Posterior cingulate gyrus (tissue), 11 donors: ENCODE data around the gene SLC6A19.
A peak's percentile ranks its signal among the peaks of the same experiment; 100 is the strongest.

Experiments used
- DNase-seq, 10 donors: peaks; one replicate each; pipeline versions ENCODE4 v3.0.0 to v3.0.0-alpha.2; 2020 to 2021; ENCODE audit warnings: mixed read lengths in 3 of 10
- intact Hi-C: fragments of 100-400 bp; cut with DNase I; formaldehyde crosslinking; loops from one replicate; pipeline ENCODE4 v1.15.1; 2023

The SLC6A19 gene

DNA sequence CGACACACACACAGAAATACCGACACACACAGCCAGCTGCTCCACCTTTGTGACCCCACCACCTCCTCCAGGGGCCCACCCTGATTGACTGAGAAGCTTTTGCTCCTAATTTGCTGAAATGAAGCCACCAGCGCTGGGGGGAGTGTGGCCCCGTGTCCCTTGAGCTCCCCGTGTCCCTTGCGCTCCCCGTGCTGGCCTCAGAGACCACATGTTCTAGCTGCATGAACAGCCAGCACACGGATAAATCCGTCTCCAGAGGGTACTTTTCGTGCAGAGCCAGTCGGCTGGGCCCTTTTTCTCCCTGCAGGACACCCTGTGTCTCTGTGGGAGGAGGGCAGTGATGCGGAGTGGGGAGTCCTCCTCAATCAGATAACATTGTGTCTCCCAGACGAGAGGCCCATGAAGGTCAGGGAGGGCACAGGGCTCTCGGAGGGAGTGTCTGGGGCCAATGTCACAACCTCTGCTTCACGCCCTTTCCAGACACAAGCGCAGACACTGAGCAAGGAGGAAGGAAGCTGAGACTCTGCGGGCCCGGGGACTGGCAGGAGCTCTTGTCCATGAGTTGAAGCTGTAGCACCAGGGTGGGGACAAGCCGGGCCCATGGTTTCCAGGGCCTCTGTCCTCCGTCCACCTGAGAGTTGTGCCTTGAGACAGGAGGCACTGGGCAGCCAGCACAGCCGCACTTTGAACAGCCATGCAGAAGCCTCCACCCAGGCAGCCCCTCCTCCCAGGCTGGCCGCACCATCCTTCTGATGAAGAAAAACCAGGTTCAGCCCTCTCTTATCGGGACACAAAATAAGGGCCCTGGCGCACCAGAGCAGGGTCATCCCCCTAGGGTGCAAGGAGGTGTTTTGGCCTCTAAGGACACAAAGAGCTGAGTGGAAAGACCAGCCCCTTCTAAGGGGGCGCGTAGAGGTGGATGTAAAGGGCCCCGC, 36.4 kb upstream of the SLC6A19 start:
- intact Hi-C loops: loop anchor here (5.0 to 10.0 kb wide), 3 partner anchors 72 to 477 kb away; no protein-coding TSS in a partner anchor
- DNase-seq: peak in 1 of 10 donors; percentile 71

DNA sequence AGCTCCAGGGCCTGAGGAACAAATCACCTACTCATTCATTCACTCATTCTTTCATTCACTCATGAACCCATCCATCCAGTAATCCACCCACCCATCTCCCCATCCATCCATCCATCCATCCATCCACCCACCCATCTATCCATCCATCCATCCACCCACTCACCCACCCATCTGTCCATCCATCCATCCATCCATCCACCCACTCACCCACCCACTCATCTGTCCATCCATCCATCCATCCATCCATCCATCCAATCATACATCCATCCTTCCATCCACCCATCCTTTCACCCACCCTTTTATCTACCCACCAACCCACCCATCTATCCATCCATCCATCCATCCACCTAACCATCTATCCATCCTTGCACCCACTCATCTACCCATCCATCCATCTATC, 35.5 kb upstream of the SLC6A19 start:
- DNase-seq: no peak
- intact Hi-C loops: loop anchor here (5.0 to 10.0 kb wide), 3 partner anchors 71 to 476 kb away; no protein-coding TSS in a partner anchor

GRCh38 chr5:1166370-1166769, 35.0 kb upstream of the SLC6A19 start:
- intact Hi-C loops: loop anchor here (5.0 to 10.0 kb wide), 3 partner anchors 71 to 476 kb away; no protein-coding TSS in a partner anchor
- DNase-seq: no peak

GRCh38 chr5:1167361-1167727, 34.1 kb upstream of the SLC6A19 start:
- DNase-seq: no peak
- intact Hi-C loops: loop anchor here (5.0 to 10.0 kb wide), 3 partner anchors 70 to 475 kb away; no protein-coding TSS in a partner anchor

- intact Hi-C loops: loop anchor here (5.0 to 10.0 kb wide), 3 partner anchors 69 to 474 kb away; no protein-coding TSS in a partner anchor
- DNase-seq: peak in 9 of 10 donors; percentile 52 to 96 (median 76)
Measured at GRCh38 chr5:1167728-1168709, 33.4 kb upstream of the SLC6A19 start.

DNA sequence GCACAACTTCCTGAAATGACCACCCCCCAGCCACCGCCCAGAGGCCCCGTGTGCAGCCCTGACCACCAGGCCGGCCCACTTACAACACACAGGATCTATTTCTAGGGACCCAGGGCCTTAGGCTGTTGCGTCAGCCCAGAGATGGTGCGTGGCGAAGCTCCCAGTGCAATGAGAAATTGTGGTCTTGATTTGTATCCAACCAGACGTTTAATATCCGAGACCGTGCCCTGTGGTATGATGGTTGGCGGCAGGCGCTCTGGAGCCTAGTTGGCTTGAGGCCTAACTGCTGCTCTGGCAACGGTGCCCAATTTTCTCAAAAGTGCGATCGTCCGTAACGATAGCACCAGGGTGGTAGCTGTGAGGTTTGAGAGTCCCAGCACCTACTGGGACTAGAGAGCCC, 32.6 kb upstream of the SLC6A19 start:
- intact Hi-C loops: loop anchor here (5.0 to 10.0 kb wide), 3 partner anchors 69 to 474 kb away; no protein-coding TSS in a partner anchor
- peak in 1 of 10 donors; percentile 44 for DNase-seq

DNA sequence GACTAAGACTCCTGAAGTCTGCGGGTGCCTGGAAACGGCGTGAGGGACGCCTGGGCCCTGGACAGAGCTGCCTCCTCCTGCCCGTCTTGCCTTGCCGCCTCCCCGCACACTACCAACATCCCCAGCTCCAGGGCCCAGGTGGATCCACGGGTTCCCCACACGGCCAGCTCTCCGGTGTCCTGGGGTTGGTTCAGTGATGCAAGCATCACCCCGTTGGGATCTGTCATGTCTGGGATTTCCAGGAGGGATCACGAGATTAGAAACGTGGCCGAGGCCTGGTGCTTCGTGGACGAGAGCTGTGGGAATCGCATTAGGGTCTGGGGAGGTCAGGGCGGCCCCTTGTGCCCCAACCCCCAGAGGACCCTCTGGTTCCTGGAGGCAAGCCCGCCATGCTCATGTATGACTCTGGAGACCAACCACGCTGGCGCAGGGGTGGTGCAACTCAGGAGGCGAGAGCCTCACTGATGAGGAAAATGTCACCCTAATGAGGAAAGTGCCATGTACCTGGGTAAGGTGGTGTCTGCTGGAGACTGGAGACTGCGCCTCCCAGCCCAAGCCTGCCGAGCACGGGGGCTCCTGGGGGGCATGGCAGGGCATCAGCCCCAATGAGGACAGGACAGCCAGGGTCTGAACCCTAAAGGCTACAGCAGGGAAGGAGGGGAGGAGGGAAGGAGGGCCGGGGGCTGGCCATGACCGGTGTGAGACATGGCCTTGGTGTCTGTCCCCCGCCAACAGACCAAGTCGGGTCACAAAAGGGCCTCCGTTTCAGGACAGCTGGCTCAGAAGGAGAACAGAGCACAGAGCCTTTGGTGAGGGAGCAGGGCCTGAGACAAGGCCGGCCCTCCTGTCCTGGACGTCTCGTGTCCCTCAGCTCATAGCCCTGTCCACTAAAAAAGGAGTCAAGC, 31.9 kb upstream of the SLC6A19 start:
- peak in 2 of 10 donors; percentile 62 to 82 for DNase-seq
- intact Hi-C loops: loop anchor here (5.0 to 10.0 kb wide), 4 partner anchors 68 to 473 kb away; no protein-coding TSS in a partner anchor

- intact Hi-C loops: loop anchor here (10.0 kb wide), 1 partner anchor 183 kb away; no protein-coding TSS in a partner anchor
- peak in 2 of 10 donors; percentile 14 to 64 for DNase-seq
Measured at GRCh38 chr5:1171340-1171941, 30.0 kb upstream of the SLC6A19 start.

GRCh38 chr5:1172007-1172581, 29.3 kb upstream of the SLC6A19 start:
- intact Hi-C loops: loop anchor here (10.0 kb wide), 1 partner anchor 183 kb away; no protein-coding TSS in a partner anchor

DNA sequence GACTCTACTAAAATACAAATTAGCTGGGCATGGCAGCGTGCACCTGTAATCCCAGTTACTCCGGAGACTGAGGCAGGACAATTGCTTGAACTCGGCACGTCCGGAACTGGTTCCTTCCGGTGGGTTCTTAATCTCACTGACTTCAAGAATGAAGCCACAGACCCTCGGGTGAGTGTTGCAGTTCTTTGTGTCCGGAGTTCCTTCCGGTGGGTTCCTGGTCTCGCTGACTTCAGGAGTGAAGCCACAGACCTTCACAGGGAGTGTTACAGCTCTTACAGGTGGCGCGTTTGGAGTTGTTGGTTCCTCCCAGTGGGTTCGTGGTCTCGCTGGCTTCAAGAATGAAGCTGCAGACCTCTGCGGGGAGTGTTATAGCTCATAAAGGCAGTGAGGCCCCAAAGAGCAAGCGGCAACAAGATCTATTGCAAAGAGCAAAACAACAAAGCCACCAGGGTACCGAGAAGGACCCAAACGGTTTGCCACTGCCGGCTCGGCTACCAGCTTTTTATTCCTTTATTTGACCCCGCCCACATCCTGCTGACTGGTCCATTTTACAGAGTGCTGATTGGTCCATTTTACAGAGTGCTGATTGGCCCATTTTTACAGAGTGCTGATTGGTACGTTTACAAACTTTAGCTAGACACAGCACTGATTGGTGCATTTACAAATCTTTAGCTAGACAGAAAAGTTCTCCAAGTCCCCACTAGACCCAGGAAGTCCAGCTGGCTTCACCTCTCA, 28.6 kb upstream of the SLC6A19 start:
- DNase-seq: peak in 1 of 10 donors; percentile 43
- intact Hi-C loops: loop anchor here (10.0 kb wide), 1 partner anchor 182 kb away; no protein-coding TSS in a partner anchor

More at GRCh38 chr5:1172007-1172581, 29.3 kb upstream of the SLC6A19 start:
- DNase-seq: peak in 2 of 10 donors; percentile 52 to 67

DNA sequence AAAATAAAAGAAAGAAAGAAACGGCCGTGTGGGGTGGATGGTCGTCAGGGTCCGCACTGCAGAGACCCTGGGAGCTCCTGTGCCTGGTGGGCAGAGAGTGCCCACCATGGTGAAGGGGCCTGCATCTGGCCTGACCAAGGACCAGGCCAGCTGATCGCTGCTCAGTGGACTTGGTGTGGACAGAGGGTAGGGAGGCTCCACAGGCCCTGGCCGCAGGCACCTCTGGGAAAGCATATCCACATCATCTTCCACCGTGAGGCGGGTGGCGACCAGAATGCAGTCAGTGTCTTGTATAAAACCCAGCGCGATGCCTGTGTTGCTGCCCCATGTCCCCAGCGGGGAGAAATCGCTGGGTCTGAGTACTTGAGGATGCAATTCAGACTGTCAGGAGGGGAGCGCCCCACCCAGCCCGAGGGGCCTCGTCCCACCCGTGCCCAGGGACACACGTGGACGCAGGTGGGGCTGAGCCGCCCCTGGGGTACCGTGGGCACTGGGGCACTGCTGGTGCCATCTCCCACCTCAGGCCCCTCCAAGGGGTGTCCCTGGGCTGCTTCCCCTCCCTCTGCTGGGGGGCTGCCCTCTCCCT, 27.8 kb upstream of the SLC6A19 start:
- intact Hi-C loops: loop anchor here (10.0 kb wide), 1 partner anchor 181 kb away; no protein-coding TSS in a partner anchor

DNA sequence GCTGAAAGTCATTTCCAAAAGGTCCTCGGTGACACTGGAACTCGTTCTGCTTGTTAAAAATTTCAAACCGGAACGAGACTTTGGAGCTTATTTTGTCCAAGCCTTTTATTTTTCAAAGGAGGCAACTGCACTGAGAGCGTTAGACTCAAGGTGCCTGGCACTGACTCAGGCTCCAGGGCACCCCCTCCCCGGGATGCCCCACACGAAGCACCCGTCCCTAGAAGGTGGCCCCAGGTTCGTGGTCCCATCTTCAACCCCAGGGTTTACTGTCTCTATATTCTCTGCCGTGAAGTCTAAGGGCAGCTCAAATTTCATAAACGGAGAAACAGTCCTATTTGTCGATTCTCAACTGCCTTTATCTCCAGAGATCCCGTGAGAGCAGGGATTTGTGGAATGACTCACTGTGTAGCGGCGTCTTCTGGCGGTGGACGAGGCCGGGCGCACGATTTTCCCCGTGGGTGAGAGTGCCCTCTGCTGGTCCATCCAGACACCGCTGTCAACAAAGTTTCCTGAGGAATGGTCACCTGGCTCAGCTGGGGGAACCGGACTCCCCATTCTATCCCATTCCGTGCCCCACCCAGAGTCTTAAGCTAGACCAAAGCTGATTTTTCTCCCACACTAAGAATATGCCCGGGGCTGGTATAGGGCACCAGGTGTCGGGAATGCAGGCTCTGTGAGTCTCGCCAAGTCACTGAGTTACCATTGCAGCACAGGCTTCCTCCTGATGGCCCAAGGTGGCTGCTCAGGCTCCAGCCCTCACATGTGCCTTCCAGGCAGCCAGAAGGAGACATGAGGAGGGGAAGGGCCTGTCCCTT, 27.1 kb upstream of the SLC6A19 start:
- peak; percentile 16 to 93 (median 64) for DNase-seq
- intact Hi-C loops: loop anchor here (10.0 kb wide), 1 partner anchor 180 kb away; no protein-coding TSS in a partner anchor

More for the DNA sequence above, 27.8 kb upstream of the SLC6A19 start:
- peak in 4 of 10 donors; percentile 2 to 81 (median 68) for DNase-seq

- DNase-seq: peak in 4 of 10 donors; percentile 14 to 42 (median 39)
- intact Hi-C loops: loop anchor here (10.0 kb wide), 1 partner anchor 180 kb away; no protein-coding TSS in a partner anchor
Measured at GRCh38 chr5:1175015-1175414, 26.4 kb upstream of the SLC6A19 start.

- DNase-seq: peak in 7 of 10 donors; percentile 4 to 59 (median 24)
- intact Hi-C loops: loop anchor here (10.0 kb wide), 1 partner anchor 179 kb away; no protein-coding TSS in a partner anchor
Measured at GRCh38 chr5:1175801-1176472, 25.5 kb upstream of the SLC6A19 start.
